ENCODE data around the gene PSORS1C2. TPM values are rescaled to one million over a fixed set of nuclear protein-coding genes. Genes with fewer than 3 reads are reported as not detected.
"Not testable (repeated sequence)": the region's sequence is repeated elsewhere in the genome, so short reads cannot be mapped to it uniquely, and the experiment has no call there.

The PSORS1C2 gene
- total RNA-seq, 3 donors from 2014 or later, result not detected

- intact Hi-C loops (cut with DNase I, micrococcal nuclease), result no loop called here
- DNase-seq (no peak), ATAC-seq (no peak)
- no peaks in the 10 kb centered on the region for H3K36me3 ChIP-seq (ENCODE audit: low read depth)
- no peaks in the 10 kb centered on the region for H3K4me1 ChIP-seq (ENCODE audit: low read depth)
- no peak overlapping the region for H3K4me3 ChIP-seq
- H3K9me3 ChIP-seq, result no peaks in the 10 kb centered on the region
- TF ChIP-seq, protein P1, sequence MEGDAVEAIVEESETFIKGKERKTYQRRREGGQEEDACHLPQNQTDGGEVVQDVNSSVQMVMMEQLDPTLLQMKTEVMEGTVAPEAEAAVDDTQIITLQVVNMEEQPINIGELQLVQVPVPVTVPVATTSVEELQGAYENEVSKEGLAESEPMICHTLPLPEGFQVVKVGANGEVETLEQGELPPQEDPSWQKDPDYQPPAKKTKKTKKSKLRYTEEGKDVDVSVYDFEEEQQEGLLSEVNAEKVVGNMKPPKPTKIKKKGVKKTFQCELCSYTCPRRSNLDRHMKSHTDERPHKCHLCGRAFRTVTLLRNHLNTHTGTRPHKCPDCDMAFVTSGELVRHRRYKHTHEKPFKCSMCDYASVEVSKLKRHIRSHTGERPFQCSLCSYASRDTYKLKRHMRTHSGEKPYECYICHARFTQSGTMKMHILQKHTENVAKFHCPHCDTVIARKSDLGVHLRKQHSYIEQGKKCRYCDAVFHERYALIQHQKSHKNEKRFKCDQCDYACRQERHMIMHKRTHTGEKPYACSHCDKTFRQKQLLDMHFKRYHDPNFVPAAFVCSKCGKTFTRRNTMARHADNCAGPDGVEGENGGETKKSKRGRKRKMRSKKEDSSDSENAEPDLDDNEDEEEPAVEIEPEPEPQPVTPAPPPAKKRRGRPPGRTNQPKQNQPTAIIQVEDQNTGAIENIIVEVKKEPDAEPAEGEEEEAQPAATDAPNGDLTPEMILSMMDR (IDR thresholded peaks at IDR 0.05), result no peak
Observed at GRCh38 chr6:31169123-31169857, 30.4 kb upstream of the PSORS1C2 start.

DNA sequence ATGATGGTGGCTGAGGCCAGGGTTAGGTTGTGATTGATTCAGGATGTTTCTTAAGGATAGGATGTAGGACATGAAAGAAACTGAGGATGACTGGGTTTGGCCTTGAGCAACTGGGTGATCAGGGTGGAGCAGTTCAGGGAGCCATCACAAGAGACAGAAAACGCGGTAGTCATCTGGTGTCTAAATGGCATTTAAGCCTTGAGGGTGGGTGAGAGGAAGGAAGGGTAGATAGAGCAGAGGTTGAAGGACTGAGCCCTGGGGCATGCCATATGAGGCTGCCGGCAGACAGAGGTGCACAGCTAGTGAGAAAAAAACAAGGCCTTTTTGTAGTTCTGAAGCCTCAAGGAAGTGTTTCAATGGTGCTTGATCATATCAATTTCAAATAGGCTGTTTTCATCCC is 29.7 kb upstream of the PSORS1C2 start:
- Histone ChIP-seq H3K4me1 (ENCODE audit: low read depth) (no peaks in the 10 kb centered on the region), H3K36me3 (ENCODE audit: low read depth) (no peaks in the 10 kb centered on the region), H3K4me3 (no peak overlapping the region), H3K9me3 (no peaks in the 10 kb centered on the region)
- ATAC-seq (no peak), DNase-seq (no peak)
- TF ChIP-seq, protein P1 (IDR thresholded peaks at IDR 0.05), result no peak
- intact Hi-C loops (cut with DNase I, micrococcal nuclease), result no loop called here

DNA sequence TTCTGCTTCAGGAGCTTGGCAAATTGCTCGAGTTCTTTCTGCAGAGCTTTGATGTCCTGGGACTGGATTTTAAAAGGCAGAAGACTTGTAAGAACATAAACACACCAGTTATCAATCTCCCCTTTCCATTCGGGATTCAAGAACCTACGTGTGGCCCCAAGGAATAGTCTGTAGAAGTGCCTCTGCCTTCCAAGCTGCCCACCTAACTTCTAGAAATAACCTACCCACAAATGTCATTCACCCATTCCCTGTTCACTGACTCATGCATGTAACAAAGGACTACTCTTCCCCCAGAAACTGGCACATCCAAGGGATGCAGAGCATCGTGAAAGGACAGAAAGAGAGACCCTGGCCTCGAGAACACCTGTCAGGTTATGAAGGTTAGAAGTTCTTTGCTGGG is 27.1 kb upstream of the PSORS1C2 start:
- TF ChIP-seq, protein P1 (IDR thresholded peaks at IDR 0.05), result no peak
- ATAC-seq (no peak), DNase-seq (no peak)
- H3K9me3 ChIP-seq, result no peaks in the 10 kb centered on the region
- intact Hi-C loops (cut with DNase I, micrococcal nuclease), result no loop called here
- no peaks in the 10 kb centered on the region for H3K4me1 ChIP-seq (ENCODE audit: low read depth)
- no peaks in the 10 kb centered on the region for H3K36me3 ChIP-seq (ENCODE audit: low read depth)
- no peak overlapping the region for H3K4me3 ChIP-seq

GRCh38 chr6:31165064-31165832 is 26.4 kb upstream of the PSORS1C2 start:
- ATAC-seq, result peak; percentile 26
- H3K9me3 ChIP-seq; H3K36me3 ChIP-seq (ENCODE audit: low read depth); H3K4me3 ChIP-seq; DNase-seq; H3K4me1 ChIP-seq (ENCODE audit: low read depth); intact Hi-C loops (cut with DNase I, micrococcal nuclease): not testable (repeated sequence)

- not testable (repeated sequence) for DNase-seq, ATAC-seq
Observed at GRCh38 chr6:31164475-31165063, 25.7 kb upstream of the PSORS1C2 start.

GRCh38 chr6:31163922-31164321 is 25.1 kb upstream of the PSORS1C2 start:
- intact Hi-C loops (cut with DNase I, micrococcal nuclease), result no loop called here
- TF ChIP-seq, protein P1 (IDR thresholded peaks at IDR 0.05), result no peak
- Histone ChIP-seq H3K4me1 (ENCODE audit: low read depth) (peaks cover 9% of the 10 kb centered on the region), H3K4me3 (no peak overlapping the region), H3K36me3 (ENCODE audit: low read depth) (no peaks in the 10 kb centered on the region), H3K9me3 (no peaks in the 10 kb centered on the region)
- DNase-seq (no peak), ATAC-seq (no peak)

More at GRCh38 chr6:31164475-31165063, 25.7 kb upstream of the PSORS1C2 start:
- H3K4me3 ChIP-seq; H3K4me1 ChIP-seq (ENCODE audit: low read depth); H3K9me3 ChIP-seq; H3K36me3 ChIP-seq (ENCODE audit: low read depth); intact Hi-C loops (cut with DNase I, micrococcal nuclease): not testable (repeated sequence)
